GM12801 (cell line): ENCODE data around the gene ADGRG7.

ENCODE experiments used
- CTCF ChIP-seq: IDR thresholded peaks from one replicate; pipeline ENCODE4 v1.5.1; 2011; ENCODE audit warnings: control low read depth; ENCODE audit not compliant: insufficient read length; ENCODE audit errors: extremely low read depth

ADGRG7 gene

GRCh38 chr3:100603469-100603868 lies 5.9 kb upstream of the ADGRG7 start:
- TF ChIP-seq CTCF, result no peak

GRCh38 chr3:100605358-100605757 lies 4.0 kb upstream of the ADGRG7 start:
- TF ChIP-seq CTCF, result no peak

- TF ChIP-seq CTCF, result no peak
Measured at GRCh38 chr3:100606894-100607512, 2.4 kb upstream of the ADGRG7 start.

GRCh38 chr3:100609963-100610362 lies 562 bp downstream of the ADGRG7 start:
- no peak for TF ChIP-seq CTCF

- no peak for TF ChIP-seq CTCF
Measured at GRCh38 chr3:100611221-100611620, 1.8 kb downstream of the ADGRG7 start.

GRCh38 chr3:100613721-100614390 lies 4.5 kb downstream of the ADGRG7 start:
- TF ChIP-seq CTCF, result no peak

- TF ChIP-seq CTCF, result no peak
Measured at GRCh38 chr3:100614941-100615340, 5.5 kb downstream of the ADGRG7 start.
